Type B pancreatic cell (in vitro differentiated cells): ENCODE measurements around the gene SLC2A5. TPM values are rescaled to one million over a fixed set of nuclear protein-coding genes. Genes with fewer than 3 reads are reported as not detected.

Source experiments
- DNase-seq: peaks from one replicate; pipeline ENCODE4 v3.0.0; 2021; ENCODE audit warnings: mixed read lengths; ENCODE audit not compliant: unreplicated experiment; ENCODE audit errors: extremely low spot score
- H3K27ac Mint-ChIP-seq: 2 replicates; pipeline ENCODE4 v1.8.0; 2021; ENCODE audit warnings: mild to moderate bottlenecking, mixed read lengths
- H3K27me3 Mint-ChIP-seq: 2 replicates; pipeline ENCODE4 v1.8.0; 2021; ENCODE audit warnings: mixed read lengths
- H3K36me3 Mint-ChIP-seq: 2 replicates; pipeline ENCODE4 v1.8.0; 2021; ENCODE audit warnings: mixed read lengths
- H3K4me1 Mint-ChIP-seq: one replicate; pipeline ENCODE4 v1.8.0; 2021; ENCODE audit warnings: mixed read lengths; ENCODE audit not compliant: unreplicated experiment
- H3K4me3 Mint-ChIP-seq: 2 replicates; pipeline ENCODE4 v1.8.0; 2021; ENCODE audit warnings: mild to moderate bottlenecking, mixed read lengths
- H3K9me3 Mint-ChIP-seq: 2 replicates; pipeline ENCODE4 v1.8.0; 2021; ENCODE audit warnings: mixed read lengths
- CTCF ChIP-seq: fragments of 200-600 bp; sonication (generic); conservative IDR thresholded peaks from 2 replicates; pipeline ENCODE4 v1.5.0; 2021; ENCODE audit warnings: antibody characterized with exemption, mild to moderate bottlenecking
- long read RNA-seq: library from polyadenylated mRNA; unstranded; transcript quantifications from one replicate; pipeline ENCODE4 v2.0.0, GENCODE V29; 2020
- total RNA-seq: library from RNA; stranded (reverse); gene quantifications from 2 replicates; pipeline ENCODE4 v1.2.1, GENCODE V29; 2021; ENCODE audit warnings: low replicate concordance

Gene SLC2A5
- 2.7 and 10.7 TPM in 2 replicates for total RNA-seq
- long read RNA-seq, full-length matches to known transcripts: 3 of 7 reads
- long read RNA-seq, partial matches to known transcripts: 1 of 7 reads
- long read RNA-seq, other reads (novel, unspliced or antisense): 3 of 7 reads

- Mint-ChIP-seq H3K36me3 (no peaks in the 10 kb centered on the region), H3K9me3 (no peaks in the 10 kb centered on the region), H3K27me3 (no peaks in the 10 kb centered on the region), H3K4me1 (peaks cover 17% of the 10 kb centered on the region), H3K27ac (peak within 1 kb of the TSS; percentile 32), H3K4me3 (no peak within 1 kb of the TSS)
- no peak for DNase-seq
- TF ChIP-seq CTCF: no peak
These were observed at the start of gene SLC2A5 for GRCh38 chr1:9069326-9070100. Gene SLC2A5 (minus strand): TSS chr1:9069635. CDS start chr1:9069536, 99 bp downstream.

- DNase-seq: no peak
- no peak for TF ChIP-seq CTCF
- Mint-ChIP-seq H3K9me3 (no peaks in the 10 kb centered on the region), H3K27ac (no peak overlapping the region), H3K27me3 (no peaks in the 10 kb centered on the region), H3K4me3 (no peak overlapping the region), H3K36me3 (no peaks in the 10 kb centered on the region), H3K4me1 (no peaks in the 10 kb centered on the region)
These were observed 48.8 kb upstream of the SLC2A5 start for GRCh38 chr1:9118186-9118585.

GRCh38 chr1:9115351-9116205 is 46.1 kb upstream of the SLC2A5 start:
- Mint-ChIP-seq H3K27me3 (no peaks in the 10 kb centered on the region), H3K27ac (peak overlapping the region; percentile 30), H3K4me3 (no peak overlapping the region), H3K4me1 (peaks cover 4% of the 10 kb centered on the region), H3K9me3 (no peaks in the 10 kb centered on the region), H3K36me3 (no peaks in the 10 kb centered on the region)
- no peak for DNase-seq
- no peak for TF ChIP-seq CTCF

GRCh38 chr1:9112961-9113880 is 43.8 kb upstream of the SLC2A5 start:
- H3K4me3 Mint-ChIP-seq: no peak overlapping the region
- H3K27ac Mint-ChIP-seq: peak overlapping the region; percentile 28
- no peak for DNase-seq
- peaks cover 5% of the 10 kb centered on the region for H3K4me1 Mint-ChIP-seq
- no peak for TF ChIP-seq CTCF
- H3K9me3 Mint-ChIP-seq: no peaks in the 10 kb centered on the region
- H3K27me3 Mint-ChIP-seq: no peaks in the 10 kb centered on the region
- H3K36me3 Mint-ChIP-seq: no peaks in the 10 kb centered on the region

- TF ChIP-seq CTCF: no peak
- Mint-ChIP-seq H3K4me1 (peaks cover 5% of the 10 kb centered on the region), H3K36me3 (no peaks in the 10 kb centered on the region)
These were observed 42.5 kb upstream of the SLC2A5 start for GRCh38 chr1:9111957-9112356.

More at GRCh38 chr1:9111957-9112356, 42.5 kb upstream of the SLC2A5 start:
- Mint-ChIP-seq H3K27me3 (no peaks in the 10 kb centered on the region), H3K9me3 (no peaks in the 10 kb centered on the region), H3K27ac (no peak overlapping the region), H3K4me3 (no peak overlapping the region)
- no peak for DNase-seq
